Right atrium auricular region (tissue), 2 donors: ENCODE measurements around the gene ZNF30. TPM values are rescaled to one million over a fixed set of nuclear protein-coding genes. Genes with fewer than 3 reads are reported as not detected.

Source experiments
- DNase-seq: peaks from one replicate; pipeline ENCODE4 v3.0.0-alpha.2; 2019; ENCODE audit warnings: low spot score
- H3K27ac ChIP-seq, 2 donors: fragments of 200-600 bp; sonication (generic); 1 replicate in 1 of 2; 2 replicates in 1 of 2; pipeline ENCODE4 v1.5.1; 2016 to 2019
- H3K27me3 ChIP-seq, 2 donors: fragments of 200-600 bp; sonication (generic); one replicate each; pipeline versions ENCODE4 v1.5.1 to v1.6.0; 2017 to 2019
- H3K36me3 ChIP-seq: fragments of 200-600 bp; sonication (generic); one replicate; pipeline ENCODE4 v1.5.1; 2016
- H3K4me1 ChIP-seq, 2 donors: fragments of 200-600 bp; sonication (generic); one replicate each; pipeline versions ENCODE4 v1.5.1 to v1.6.0; 2017 to 2019
- H3K4me3 ChIP-seq, 2 donors: fragments of 200-600 bp; sonication (generic); 1 replicate in 1 of 2; 2 replicates in 1 of 2; pipeline ENCODE4 v1.5.1; 2017 to 2019; ENCODE audit warnings: mild to moderate bottlenecking in 1 of 2, moderate library complexity in 1 of 2
- H3K9me3 ChIP-seq, 2 donors: fragments of 200-600 bp; sonication (generic); one replicate each; pipeline ENCODE4 v1.5.1; 2019
- CTCF ChIP-seq, 2 donors: fragments of 200-600 bp; sonication (generic); IDR thresholded peaks; one replicate each; pipeline ENCODE4 v1.5.1; 2019; ENCODE audit warnings: antibody characterized with exemption in 2 of 2
- total RNA-seq, 2 donors: library from RNA; depleted of rRNA; stranded (reverse); fragments of >200 nt; gene quantifications; one replicate each; pipeline ENCODE4 v1.1.0, GENCODE V29; 2016

The ZNF30 gene
- total RNA-seq, 2 donors from 2014 or later, result 1.5 to 1.7 TPM

DNA sequence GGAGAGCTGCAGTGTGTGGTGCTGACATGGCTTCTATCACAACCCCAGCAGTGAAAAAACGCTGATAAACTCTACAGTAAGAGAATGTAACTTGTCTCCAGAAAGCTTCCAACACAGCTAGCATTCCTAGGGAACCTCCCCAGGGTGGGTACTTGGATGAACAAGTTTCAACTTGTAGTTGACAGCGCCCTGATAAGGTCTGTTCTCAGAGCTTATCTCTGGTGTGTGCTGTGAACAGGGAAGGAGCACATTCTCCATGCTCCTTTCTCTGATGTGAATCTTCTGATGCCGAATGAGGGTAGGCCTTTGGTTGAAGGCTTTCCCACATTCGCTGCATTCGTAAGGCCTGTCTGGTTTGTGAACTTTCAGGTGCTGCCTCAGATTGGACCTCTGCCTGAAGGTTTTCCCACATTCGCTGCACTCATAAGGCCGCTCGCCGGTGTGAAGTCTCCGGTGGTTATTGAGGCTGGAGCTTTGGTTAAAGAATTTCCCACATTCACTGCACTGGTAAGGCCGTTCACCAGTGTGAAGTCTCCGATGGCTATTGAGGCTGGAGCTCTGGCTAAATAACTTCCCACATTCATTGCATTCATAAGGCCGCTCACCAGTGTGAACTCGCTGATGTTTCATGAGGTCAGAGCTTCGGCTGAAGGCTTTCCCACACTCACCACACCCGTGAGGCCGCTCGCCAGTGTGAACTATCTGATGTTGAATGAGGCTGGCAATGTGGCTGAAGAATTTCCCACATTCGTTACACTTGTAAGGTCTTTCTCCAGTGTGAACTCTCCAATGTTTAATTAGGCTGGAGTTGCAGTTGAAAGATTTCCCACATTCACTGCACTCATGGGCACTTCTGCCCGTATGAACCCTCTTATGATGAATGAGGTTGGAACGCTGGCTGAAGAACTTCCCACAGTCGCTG, 31.4 kb downstream of the ZNF30 start:
- no peak for DNase-seq
- Histone ChIP-seq H3K36me3 (peaks cover 39% of the 10 kb centered on the region), H3K27ac (no peak overlapping the region), H3K4me1 (peaks cover 0 to 16% of the 10 kb centered on the region in 2 donors), H3K4me3 (no peak overlapping the region), H3K9me3 (peaks cover 47 to 83% of the 10 kb centered on the region in 2 donors), H3K27me3 (no peaks in the 10 kb centered on the region)
- no peak for TF ChIP-seq CTCF (IDR thresholded peaks at IDR 0.05)

DNA sequence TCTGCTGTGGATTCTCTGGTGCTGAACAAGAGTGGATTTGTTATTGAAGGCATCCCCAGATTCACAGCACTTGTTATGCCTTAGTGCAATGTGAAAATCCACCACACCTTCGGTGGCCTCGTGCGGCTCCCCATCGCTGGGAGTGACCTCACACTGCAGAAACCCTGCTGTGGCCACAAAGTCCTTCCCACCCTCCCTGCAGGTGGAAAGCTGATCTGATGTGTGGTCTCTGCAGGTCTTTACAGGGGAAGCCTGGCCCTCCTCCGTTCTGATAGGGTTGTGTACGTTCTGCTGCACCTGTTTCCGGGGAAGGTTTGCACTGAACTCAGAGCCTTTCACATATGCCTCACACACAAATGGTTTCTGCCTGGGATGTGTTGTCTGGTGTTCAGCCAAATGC, 32.3 kb downstream of the ZNF30 start:
- peaks cover 39% of the 10 kb centered on the region for H3K36me3 ChIP-seq
- no peak overlapping the region for H3K27ac ChIP-seq
- no peak for TF ChIP-seq CTCF (IDR thresholded peaks at IDR 0.05)
- no peak overlapping the region for H3K4me3 ChIP-seq
- peaks cover 0 to 20% of the 10 kb centered on the region in 2 donors for H3K4me1 ChIP-seq
- DNase-seq, result no peak
- no peaks in the 10 kb centered on the region for H3K27me3 ChIP-seq
- H3K9me3 ChIP-seq, result peaks cover 43 to 73% of the 10 kb centered on the region in 2 donors

DNA sequence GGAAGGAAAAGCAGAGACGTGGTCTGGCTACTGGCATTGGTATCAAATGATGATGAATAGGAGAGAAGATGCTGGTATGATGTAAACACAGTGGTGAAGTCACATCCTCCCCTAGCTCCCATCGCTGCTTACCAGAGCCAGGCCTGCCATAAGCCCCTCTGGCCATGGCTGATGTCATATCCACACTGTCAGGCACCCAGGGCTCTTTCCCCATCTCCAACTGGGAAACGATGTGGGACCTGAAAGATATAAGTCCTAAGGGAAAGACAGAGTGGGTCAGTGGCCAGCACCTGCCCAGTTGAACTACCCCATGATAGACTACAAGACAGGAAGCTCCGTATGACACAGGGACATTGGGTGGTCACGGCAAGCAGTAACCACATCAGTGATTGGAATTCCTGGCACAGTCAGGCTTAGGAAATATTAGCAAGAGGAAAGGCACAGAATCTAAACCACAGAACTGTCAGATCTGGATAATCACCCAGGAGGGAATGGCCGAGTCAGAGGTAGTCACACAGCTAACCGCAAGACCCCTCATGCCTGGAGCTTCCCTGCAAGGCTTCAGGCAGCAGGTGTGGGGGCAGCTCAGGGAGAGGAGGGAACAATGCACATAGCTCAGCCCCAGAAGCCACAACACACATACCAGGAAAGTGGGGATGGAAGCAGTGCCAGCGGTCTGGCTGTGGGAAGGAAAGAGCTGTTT, 33.6 kb downstream of the ZNF30 start:
- Histone ChIP-seq H3K4me3 (no peak overlapping the region), H3K27ac (no peak overlapping the region), H3K4me1 (peaks cover 0 to 23% of the 10 kb centered on the region in 2 donors), H3K27me3 (no peaks in the 10 kb centered on the region), H3K36me3 (peaks cover 39% of the 10 kb centered on the region), H3K9me3 (peaks cover 43 to 62% of the 10 kb centered on the region in 2 donors)
- no peak for DNase-seq
- no peak for TF ChIP-seq CTCF (IDR thresholded peaks at IDR 0.05)

DNA sequence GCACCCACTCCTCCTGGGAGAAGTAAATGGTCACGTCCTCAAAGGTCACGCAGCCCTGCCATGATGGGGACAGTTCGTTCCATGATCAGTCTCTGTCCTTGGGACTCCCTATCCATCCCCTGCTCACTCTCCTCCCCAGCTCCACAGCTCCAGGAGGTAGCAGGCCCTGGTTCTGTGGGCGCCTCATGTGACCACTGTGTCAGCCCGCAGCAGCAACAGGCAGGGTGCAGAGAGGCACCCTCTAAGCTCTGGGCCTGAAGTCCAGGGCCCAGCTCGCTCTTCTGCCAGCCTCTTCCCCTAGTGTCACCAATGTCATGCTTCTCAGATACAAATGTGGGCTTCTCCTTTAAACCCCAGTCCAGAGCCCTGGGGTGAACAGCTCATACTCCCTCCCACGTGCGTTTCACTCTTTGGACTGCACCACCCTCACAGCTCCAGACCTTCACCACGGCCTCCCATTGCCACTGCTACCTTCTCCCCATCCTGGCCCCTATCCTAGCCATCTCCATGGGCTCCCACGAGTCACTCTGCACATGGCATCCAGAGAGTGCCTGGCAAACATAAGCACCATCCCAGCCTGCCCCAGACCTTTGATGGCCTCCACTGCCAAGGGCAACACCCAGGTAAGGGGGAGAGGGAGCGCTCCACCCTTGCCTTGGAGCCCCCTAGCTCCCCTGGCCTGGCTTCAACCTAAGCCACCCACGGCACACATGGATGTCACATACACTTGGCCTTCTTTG, 34.4 kb downstream of the ZNF30 start:
- H3K27me3 ChIP-seq, result no peaks in the 10 kb centered on the region
- peaks cover 0 to 23% of the 10 kb centered on the region in 2 donors for H3K4me1 ChIP-seq
- peaks cover 43 to 54% of the 10 kb centered on the region in 2 donors for H3K9me3 ChIP-seq
- H3K4me3 ChIP-seq, result no peak overlapping the region
- TF ChIP-seq CTCF (IDR thresholded peaks at IDR 0.05), result no peak
- no peak overlapping the region for H3K27ac ChIP-seq
- peaks cover 39% of the 10 kb centered on the region for H3K36me3 ChIP-seq
- DNase-seq, result no peak

DNA sequence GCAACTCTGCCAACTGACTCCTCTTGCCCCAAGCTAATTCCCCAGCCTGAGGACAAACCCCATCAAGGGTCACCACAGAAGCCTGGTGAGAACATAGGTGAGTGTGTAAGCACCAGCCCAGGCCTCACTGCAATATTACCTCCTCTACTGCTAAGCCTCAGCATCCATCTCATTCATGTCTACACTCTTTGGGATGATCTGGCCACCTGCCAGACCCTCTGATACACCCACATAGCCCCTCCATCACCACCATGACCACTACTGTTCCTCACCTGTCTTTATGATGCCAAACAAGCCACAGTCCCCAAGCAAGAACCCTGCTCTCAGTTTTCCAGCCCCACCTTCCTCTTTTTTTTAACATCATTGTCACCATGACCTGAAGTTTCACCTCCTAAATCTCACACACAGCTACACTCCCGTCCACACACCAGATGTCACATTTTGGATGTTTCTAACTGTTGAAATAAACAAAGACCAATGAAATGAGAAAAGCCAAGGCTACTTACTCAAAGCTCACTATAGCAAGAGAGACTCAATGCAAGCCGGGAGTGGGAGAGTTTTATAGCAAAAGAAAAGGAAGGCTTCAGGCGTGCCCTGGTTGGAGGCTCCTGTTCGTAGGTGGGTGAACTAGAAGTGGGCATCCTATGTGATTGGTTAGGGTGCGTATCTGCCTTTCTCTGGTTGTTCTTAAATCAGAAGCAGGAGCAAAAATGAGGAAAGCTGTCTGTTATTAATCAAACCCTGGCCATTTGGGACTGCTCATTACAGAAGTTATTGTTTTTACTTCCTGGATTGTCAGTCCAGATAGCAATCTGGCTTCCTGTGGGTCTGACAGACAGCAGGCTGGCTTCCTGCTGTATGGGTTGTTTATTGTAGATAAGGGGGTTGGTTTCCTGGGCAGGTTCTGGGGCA, 35.3 kb downstream of the ZNF30 start:
- Histone ChIP-seq H3K36me3 (peaks cover 38% of the 10 kb centered on the region), H3K9me3 (peaks cover 34 to 45% of the 10 kb centered on the region in 2 donors)

More for the DNA sequence above, 35.3 kb downstream of the ZNF30 start:
- H3K4me1 ChIP-seq, result peaks cover 0 to 23% of the 10 kb centered on the region in 2 donors
- peak overlapping the region in 1 of 2 donors; percentile 90 for H3K4me3 ChIP-seq
- H3K27ac ChIP-seq, result peak overlapping the region in 1 of 2 donors; percentile 66
- TF ChIP-seq CTCF (IDR thresholded peaks at IDR 0.05), result no peak
- DNase-seq, result no peak
- H3K27me3 ChIP-seq, result no peaks in the 10 kb centered on the region
